Lower lobe of right lung (tissue), 2 donors: ENCODE measurements around the gene DEPDC1. TPM values are rescaled to one million over a fixed set of nuclear protein-coding genes. Genes with fewer than 3 reads are reported as not detected.

Experiments
- ATAC-seq, 2 donors: fragments of 200-7000 bp; cut with Tn5 transposase; one replicate each; pipeline ENCODE4 v1.9.1; 2020 to 2022; ENCODE audit warnings: mild to moderate bottlenecking in 2 of 2, moderate library complexity in 2 of 2
- DNase-seq: peaks from one replicate; pipeline ENCODE4 v3.0.0-alpha.2; 2020
- H3K27ac ChIP-seq: fragments of 200-600 bp; one replicate; pipeline ENCODE4 v1.8.0; 2022
- H3K27me3 ChIP-seq: fragments of 200-600 bp; one replicate; pipeline ENCODE4 v1.8.0; 2022; ENCODE audit warnings: low read depth
- H3K36me3 ChIP-seq: fragments of 200-600 bp; one replicate; pipeline ENCODE4 v1.8.0; 2022; ENCODE audit warnings: mild to moderate bottlenecking
- H3K4me1 ChIP-seq: fragments of 200-600 bp; one replicate; pipeline ENCODE4 v1.8.0; 2022
- H3K4me3 ChIP-seq: fragments of 200-600 bp; one replicate; pipeline ENCODE4 v1.8.0; 2022; ENCODE audit warnings: mild to moderate bottlenecking
- H3K9me3 ChIP-seq: fragments of 200-600 bp; one replicate; pipeline ENCODE4 v1.8.0; 2022
- CTCF ChIP-seq: fragments of 200-600 bp; IDR thresholded peaks from one replicate; pipeline ENCODE4 v1.8.0; 2022; ENCODE audit warnings: antibody characterized with exemption, mild to moderate bottlenecking
- intact Hi-C: fragments of 100-400 bp; cut with DNase I; formaldehyde crosslinking; loops from one replicate; pipeline ENCODE4 v1.11.0; 2022
- total RNA-seq: library from RNA; stranded (reverse); fragmentation: NEBNext Ultra II Directional; extraction: Animal tissue kit (Norgen Biotek cat#: 25700); gene quantifications from one replicate; pipeline ENCODE4 v1.2.1, GENCODE V29; 2021
- donor health status: DM: no; HTN: yes; CAD: no; lungs with severe emphysema.

The DEPDC1 gene
- total RNA-seq, 1 donor from 2014 or later = 1.2 TPM

DNA sequence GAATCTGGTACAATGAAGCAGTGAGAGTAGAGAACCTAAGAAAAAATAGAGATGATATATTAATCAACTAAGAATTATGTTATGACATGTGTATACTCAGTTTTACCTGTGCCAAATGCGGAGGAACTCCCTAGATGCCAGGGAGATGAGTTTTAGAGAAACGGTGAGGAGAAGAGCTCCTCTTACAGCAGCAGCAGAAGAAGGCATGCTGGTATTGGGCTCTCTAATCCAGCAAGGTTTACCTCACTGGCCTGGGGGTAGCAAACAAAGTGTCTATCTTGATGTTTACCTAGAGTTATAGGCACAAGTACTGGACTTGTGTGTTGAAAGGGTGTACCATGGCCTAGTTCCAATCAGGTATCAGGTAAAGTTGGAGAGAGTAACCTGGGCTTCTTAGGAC lies 28.9 kb upstream of the DEPDC1 start:
- Histone ChIP-seq H3K9me3 (no peaks in the 10 kb centered on the region), H3K4me3 (no peak overlapping the region), H3K27ac (no peak overlapping the region), H3K36me3 (no peaks in the 10 kb centered on the region), H3K4me1 (no peaks in the 10 kb centered on the region), H3K27me3 (no peaks in the 10 kb centered on the region)
- intact Hi-C loops = no loop called here
- no peak for TF ChIP-seq CTCF
- DNase-seq = no peak
- no peak for ATAC-seq

DNA sequence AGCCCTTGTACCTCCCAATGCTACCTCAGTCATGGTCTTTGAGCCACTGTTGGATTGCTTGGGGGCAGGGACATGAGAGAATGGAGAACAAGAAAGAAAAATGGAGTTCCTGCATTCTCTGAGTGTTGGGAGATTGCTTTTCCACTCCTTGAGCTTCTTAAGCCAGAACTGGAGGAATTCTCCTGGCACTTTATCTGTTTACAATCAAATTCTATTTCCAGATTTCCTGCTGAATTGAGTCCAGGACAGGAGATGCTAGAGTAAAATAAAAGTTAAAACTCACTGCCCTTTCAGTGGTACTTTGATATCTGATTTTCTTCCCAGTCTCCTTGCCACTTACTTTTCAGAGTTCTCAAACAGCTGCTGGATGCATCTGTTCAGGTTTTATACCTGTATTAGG lies 24.4 kb upstream of the DEPDC1 start:
- no peak for TF ChIP-seq CTCF
- intact Hi-C loops = no loop called here
- Histone ChIP-seq H3K36me3 (no peaks in the 10 kb centered on the region), H3K27ac (no peak overlapping the region), H3K4me1 (no peaks in the 10 kb centered on the region), H3K9me3 (no peaks in the 10 kb centered on the region), H3K27me3 (no peaks in the 10 kb centered on the region), H3K4me3 (no peak overlapping the region)
- ATAC-seq (no peak), DNase-seq (no peak)

GRCh38 chr1:68516066-68516465 lies 19.2 kb upstream of the DEPDC1 start:
- DNase-seq (no peak), ATAC-seq (no peak)
- no peaks in the 10 kb centered on the region for H3K27me3 ChIP-seq
- no peak for TF ChIP-seq CTCF
- H3K27ac ChIP-seq = no peak overlapping the region
- H3K36me3 ChIP-seq = no peaks in the 10 kb centered on the region
- intact Hi-C loops = no loop called here
- H3K9me3 ChIP-seq = no peaks in the 10 kb centered on the region
- no peak overlapping the region for H3K4me3 ChIP-seq
- H3K4me1 ChIP-seq = no peaks in the 10 kb centered on the region

GRCh38 chr1:68511254-68511653 lies 14.4 kb upstream of the DEPDC1 start:
- Histone ChIP-seq H3K36me3 (no peaks in the 10 kb centered on the region), H3K27ac (no peak overlapping the region), H3K27me3 (no peaks in the 10 kb centered on the region), H3K4me1 (no peaks in the 10 kb centered on the region), H3K9me3 (no peaks in the 10 kb centered on the region), H3K4me3 (no peak overlapping the region)
- DNase-seq (no peak), ATAC-seq (no peak)
- intact Hi-C loops = no loop called here
- TF ChIP-seq CTCF = no peak

DNA sequence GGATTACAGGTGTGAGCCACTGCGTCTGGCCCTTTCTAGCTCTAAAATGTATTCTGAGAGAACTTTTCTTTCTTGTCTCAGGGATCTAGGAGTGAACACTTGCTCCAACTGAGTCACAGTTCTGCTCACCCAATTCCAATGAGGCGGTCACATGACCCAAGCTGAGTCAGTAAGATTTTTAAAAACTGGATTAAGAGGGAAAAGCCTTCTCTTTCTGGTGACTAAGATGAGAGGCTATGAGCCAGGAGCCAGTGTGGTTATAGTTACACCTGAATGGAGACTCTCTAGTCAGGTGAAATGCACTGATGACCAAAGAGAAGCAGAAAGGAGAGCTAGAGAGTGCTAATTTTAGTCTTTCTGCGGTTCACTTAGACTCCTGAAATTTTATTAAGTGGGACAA lies 9.5 kb upstream of the DEPDC1 start:
- Histone ChIP-seq H3K36me3 (no peaks in the 10 kb centered on the region), H3K9me3 (peaks cover 5% of the 10 kb centered on the region), H3K27me3 (no peaks in the 10 kb centered on the region), H3K4me3 (no peak overlapping the region), H3K27ac (no peak overlapping the region), H3K4me1 (no peaks in the 10 kb centered on the region)
- no peak for ATAC-seq
- intact Hi-C loops = no loop called here
- no peak for DNase-seq
- TF ChIP-seq CTCF = no peak

GRCh38 chr1:68503085-68503484 lies 6.2 kb upstream of the DEPDC1 start:
- TF ChIP-seq CTCF = no peak
- no peak for ATAC-seq
- Histone ChIP-seq H3K27ac (no peak overlapping the region), H3K9me3 (peaks cover 5% of the 10 kb centered on the region), H3K36me3 (no peaks in the 10 kb centered on the region), H3K4me1 (no peaks in the 10 kb centered on the region), H3K4me3 (no peak overlapping the region), H3K27me3 (no peaks in the 10 kb centered on the region)
- intact Hi-C loops = no loop called here
- DNase-seq = no peak
